SK-N-SH (cell line): ENCODE data around the gene PIK3CA. TPM values are rescaled to one million over a fixed set of nuclear protein-coding genes. Genes with fewer than 3 reads are reported as not detected.

Source experiments
- CTCF ChIA-PET: fragments of 300-600, 350-600 bp; formaldehyde crosslinking; extraction: SDS; loops from one replicate; lab custom pipeline; 2021; lab: Yijun Ruan, JAX
- POLR2A ChIA-PET: fragments of 350-600 bp; sonication (Branson Sonifier 250); formaldehyde crosslinking; extraction: SDS; loops from one replicate; lab custom pipeline; 2020; ENCODE audit warnings: antibody characterized with exemption, inconsistent platforms; lab: Yijun Ruan, JAX
- DNase-seq: peaks from one replicate; pipeline ENCODE4 v3.0.0; 2012
- H2AFZ ChIP-seq: fragments of 200-600 bp; sonication (generic); 2 replicates; pipeline ENCODE4 v1.8.1; 2016; ENCODE audit warnings: antibody characterized with exemption, mild to moderate bottlenecking, low read depth
- H3F3A ChIP-seq: fragments of 200-600 bp; sonication (generic); replicated peaks from 2 replicates; pipeline ENCODE3; 2016; ENCODE audit warnings: antibody characterized with exemption, mild to moderate bottlenecking; ENCODE audit not compliant: insufficient read depth
- H3K27ac ChIP-seq, 2 experiments: fragments of 200-500 bp in 1 of 2; fragments of 200-600 bp in 1 of 2; sonication (Bioruptor generic) in 1 of 2; sonication (generic), shearing (Covaris generic) in 1 of 2; 2 replicates each; pipeline versions ENCODE4 v1.5.1 to v1.6.1; 2014 to 2016; ENCODE audit warnings: low read depth in 2 of 2, inconsistent platforms in 1 of 2, low read length in 1 of 2, mild to moderate bottlenecking in 1 of 2, mixed read lengths in 1 of 2
- H3K27me3 ChIP-seq: fragments of 200-600 bp; sonication (generic), shearing (Covaris generic); 2 replicates; pipeline ENCODE4 v1.6.1; 2016; ENCODE audit warnings: mixed run types; ENCODE audit not compliant: insufficient read depth
- H3K36me3 ChIP-seq, 2 experiments: fragments of 200-500 bp in 1 of 2; fragments of 200-600 bp in 1 of 2; sonication (Bioruptor generic) in 1 of 2; sonication (generic) in 1 of 2; replicated peaks in 1 of 2; 2 replicates each; pipeline versions ENCODE3 to v1.5.1; 2014 to 2016; ENCODE audit warnings: low read length in 1 of 2, mild to moderate bottlenecking in 1 of 2; ENCODE audit not compliant: insufficient read depth in 2 of 2, control insufficient read depth in 1 of 2
- H3K4me1 ChIP-seq, 2 experiments: fragments of 200-500 bp in 1 of 2; fragments of 200-600 bp in 1 of 2; sonication (Bioruptor generic) in 1 of 2; sonication (generic), shearing (Covaris generic) in 1 of 2; 2 replicates each; pipeline versions ENCODE4 v1.5.1 to v1.6.1; 2014 to 2016; ENCODE audit warnings: low read depth in 1 of 2, low read length in 1 of 2, mixed run types in 1 of 2; ENCODE audit not compliant: insufficient read depth in 2 of 2, control insufficient read depth in 1 of 2
- H3K4me2 ChIP-seq: fragments of 200-600 bp; sonication (generic), shearing (Covaris generic); 2 replicates; pipeline ENCODE4 v1.6.1; 2017; ENCODE audit warnings: mixed run types
- H3K4me3 ChIP-seq, 2 experiments: fragments of 200-500 bp in 1 of 2; fragments of 200-600 bp in 1 of 2; sonication (Bioruptor generic) in 1 of 2; sonication (generic), shearing (Covaris generic) in 1 of 2; 2 replicates each; pipeline versions ENCODE4 v1.5.1 to v1.8.1; 2014 to 2016; ENCODE audit warnings: low read depth in 2 of 2, inconsistent platforms in 1 of 2, low read length in 1 of 2, mild to moderate bottlenecking in 1 of 2, mixed read lengths in 1 of 2, moderate library complexity in 1 of 2
- H3K79me2 ChIP-seq: fragments of 200-600 bp; sonication (generic); 2 replicates; pipeline ENCODE4 v1.8.1; 2017; ENCODE audit warnings: mild to moderate bottlenecking; ENCODE audit not compliant: insufficient read depth
- H3K9ac ChIP-seq: fragments of 200-600 bp; sonication (generic); 2 replicates; pipeline ENCODE4 v1.6.1; 2017; ENCODE audit warnings: mixed run types
- H3K9me2 ChIP-seq: fragments of 200-600 bp; sonication (generic); 2 replicates; pipeline ENCODE4 v1.6.1; 2017; ENCODE audit warnings: mixed run types
- H3K9me3 ChIP-seq: fragments of 200-600 bp; sonication (generic); 2 replicates; pipeline ENCODE4 v1.6.1; 2017; ENCODE audit warnings: mixed run types, mild to moderate bottlenecking, moderate library complexity
- H4K20me1 ChIP-seq: fragments of 200-600 bp; sonication (generic); 2 replicates; pipeline ENCODE4 v1.6.1; 2017; ENCODE audit warnings: mild to moderate bottlenecking, mixed run types; ENCODE audit not compliant: insufficient read depth
- CHD2 ChIP-seq: fragments of 150-350 bp; IDR thresholded peaks from 2 replicates; pipeline ENCODE4 v1.6.1; 2018; ENCODE audit warnings: low read length; ENCODE audit not compliant: partially characterized antibody
- ELF1 ChIP-seq: IDR thresholded peaks from 2 replicates; pipeline ENCODE4 v1.4.0; 2012
- FOSL2 ChIP-seq: IDR thresholded peaks from 2 replicates; pipeline ENCODE4 v1.4.0; 2012; ENCODE audit warnings: low read depth, mild to moderate bottlenecking, moderate library complexity, borderline replicate concordance
- FOXJ3 ChIP-seq: sonication (generic); formaldehyde crosslinking; IDR thresholded peaks from 2 replicates; pipeline ENCODE4 v1.5.1; 2020; ENCODE audit warnings: mild to moderate bottlenecking, missing genetic modification reagents
- JUND ChIP-seq: IDR thresholded peaks from 2 replicates; pipeline ENCODE4 v1.4.0; 2012
- MAX ChIP-seq: IDR thresholded peaks from 2 replicates; pipeline ENCODE4 v1.4.0; 2012; ENCODE audit warnings: low read depth
- MEF2A ChIP-seq: IDR thresholded peaks from 2 replicates; pipeline ENCODE4 v1.4.0; 2012; ENCODE audit warnings: low read depth, borderline replicate concordance
- MXI1 ChIP-seq: IDR thresholded peaks from 2 replicates; pipeline ENCODE4 v1.6.1; 2012; ENCODE audit warnings: mild to moderate bottlenecking, low read depth, low read length, improper control_type of control experiment
- PBX3 ChIP-seq: IDR thresholded peaks from 2 replicates; pipeline ENCODE4; 2012
- POLR2AphosphoS5 ChIP-seq: IDR thresholded peaks from 2 replicates; pipeline ENCODE4 v1.6.1; 2012; ENCODE audit warnings: low read depth, low read length
- RCOR1 ChIP-seq: fragments of 150-350 bp; IDR thresholded peaks from 2 replicates; pipeline ENCODE4 v1.6.1; 2017; ENCODE audit warnings: antibody characterized with exemption, low read length
- SMC3 ChIP-seq: IDR thresholded peaks from 2 replicates; pipeline ENCODE4 v1.6.1; 2012; ENCODE audit warnings: low read depth, low read length, improper control_type of control experiment
- TEAD4 ChIP-seq: IDR thresholded peaks from 2 replicates; pipeline ENCODE4 v1.4.0; 2012; ENCODE audit warnings: mild to moderate bottlenecking, borderline replicate concordance; ENCODE audit not compliant: insufficient read depth
- WGBS: methylation state at CpG from one replicate; pipeline ENCODE4 v1.1.6; 2017; ENCODE audit warnings: low lambda C conversion rate; 5-methylcytosine and 5-hydroxymethylcytosine counted together
- polyA plus RNA-seq, 3 experiments: library from polyadenylated mRNA; depleted of rRNA; stranded (reverse); fragments of >200 nt; gene quantifications; 2 replicates each; pipeline ENCODE4 v1.2.3, GENCODE V29; 2012
- TF ChIP-seq, protein P1 (sequence below): fragments of 150-350 bp; IDR thresholded peaks from 2 replicates; pipeline ENCODE4 v1.6.1; 2017; ENCODE audit warnings: antibody characterized with exemption, low read length, low read depth, borderline replicate concordance
- TF ChIP-seq, protein P2 (sequence below): fragments of 150-350 bp; IDR thresholded peaks from 2 replicates; pipeline ENCODE4 v1.6.1; 2016; ENCODE audit warnings: mild to moderate bottlenecking, low read depth, low read length

Gene PIK3CA
- polyA plus RNA-seq, 1 of the 3 experiments (the other 2 are of a cell fraction) = 3.2 TPM

DNA sequence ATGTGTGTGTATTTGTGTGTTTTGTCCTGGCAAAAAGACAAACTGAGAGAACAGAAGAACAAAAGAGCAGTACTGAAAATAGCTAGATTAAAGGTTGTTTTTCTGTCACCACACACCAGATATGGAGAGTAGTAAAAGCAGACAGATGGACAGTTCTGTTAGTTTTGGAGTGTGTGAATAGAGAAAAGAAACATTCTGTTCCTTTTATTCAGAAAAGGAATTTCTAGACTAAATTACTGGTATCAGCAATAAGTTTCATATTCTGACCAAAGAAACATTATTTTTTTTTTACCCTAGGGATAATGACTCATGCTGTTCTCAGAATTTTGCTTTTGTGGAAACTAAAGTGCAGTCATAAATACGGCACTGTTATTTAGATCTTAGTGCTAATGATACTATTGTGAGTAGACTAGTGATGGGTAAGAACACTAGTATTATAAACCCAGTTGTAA is 32.9 kb downstream of the PIK3CA start:
- Histone ChIP-seq H2AFZ (no peak overlapping the region), H4K20me1 (peaks cover 26% of the 10 kb centered on the region), H3K27me3 (no peaks in the 10 kb centered on the region), H3K4me3 (no peak overlapping the region), H3K9me3 (no peaks in the 10 kb centered on the region), H3K79me2 (peaks cover 73% of the 10 kb centered on the region), H3F3A (peaks cover 18% of the 10 kb centered on the region), H3K9ac (no peak overlapping the region; the same call in 1 of the 2 replicates), H3K4me1 (peaks cover 4 to 22% of the 10 kb centered on the region in 2 experiments; a peak in 3 of 4 replicates), H3K4me2 (peak overlapping the region; percentile 8; the same call in 1 of the 2 replicates), H3K36me3 (no peaks in the 10 kb centered on the region), H3K27ac (peak overlapping the region in 1 of 2 experiments; percentile 58; a peak in 1 of 4 replicates), H3K9me2 (no peaks in the 10 kb centered on the region)
- TF ChIP-seq ELF1 (no peak), FOSL2 (peak; percentile 40; the same call in 1 of the 2 replicates), TEAD4 (no peak), FOXJ3 (CRISPR knock-in tag) (no peak), MXI1 (no peak), CHD2 (no peak), PBX3 (no peak), JUND (peak; percentile 31; the same call in 1 of the 2 replicates), POLR2AphosphoS5 (no peak), MAX (no peak), RCOR1 (no peak), SMC3 (no peak), MEF2A (no peak)
- TF ChIP-seq, protein P1, sequence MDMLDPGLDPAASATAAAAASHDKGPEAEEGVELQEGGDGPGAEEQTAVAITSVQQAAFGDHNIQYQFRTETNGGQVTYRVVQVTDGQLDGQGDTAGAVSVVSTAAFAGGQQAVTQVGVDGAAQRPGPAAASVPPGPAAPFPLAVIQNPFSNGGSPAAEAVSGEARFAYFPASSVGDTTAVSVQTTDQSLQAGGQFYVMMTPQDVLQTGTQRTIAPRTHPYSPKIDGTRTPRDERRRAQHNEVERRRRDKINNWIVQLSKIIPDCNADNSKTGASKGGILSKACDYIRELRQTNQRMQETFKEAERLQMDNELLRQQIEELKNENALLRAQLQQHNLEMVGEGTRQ = no peak
- TF ChIP-seq, protein P2, sequence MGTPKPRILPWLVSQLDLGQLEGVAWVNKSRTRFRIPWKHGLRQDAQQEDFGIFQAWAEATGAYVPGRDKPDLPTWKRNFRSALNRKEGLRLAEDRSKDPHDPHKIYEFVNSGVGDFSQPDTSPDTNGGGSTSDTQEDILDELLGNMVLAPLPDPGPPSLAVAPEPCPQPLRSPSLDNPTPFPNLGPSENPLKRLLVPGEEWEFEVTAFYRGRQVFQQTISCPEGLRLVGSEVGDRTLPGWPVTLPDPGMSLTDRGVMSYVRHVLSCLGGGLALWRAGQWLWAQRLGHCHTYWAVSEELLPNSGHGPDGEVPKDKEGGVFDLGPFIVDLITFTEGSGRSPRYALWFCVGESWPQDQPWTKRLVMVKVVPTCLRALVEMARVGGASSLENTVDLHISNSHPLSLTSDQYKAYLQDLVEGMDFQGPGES = no peak
- WGBS = 35% methylated on average over 1 of the region's 1 CpG
- CTCF ChIA-PET = no interaction called here
- DNase-seq = no peak
- POLR2A ChIA-PET = no interaction called here
